Measurements from ENCODE around the gene OMG.
"Not testable (repeated sequence)": the region's sequence is repeated elsewhere in the genome, so short reads cannot be mapped to it uniquely, and the experiment has no call there.

Gene OMG, protein sequence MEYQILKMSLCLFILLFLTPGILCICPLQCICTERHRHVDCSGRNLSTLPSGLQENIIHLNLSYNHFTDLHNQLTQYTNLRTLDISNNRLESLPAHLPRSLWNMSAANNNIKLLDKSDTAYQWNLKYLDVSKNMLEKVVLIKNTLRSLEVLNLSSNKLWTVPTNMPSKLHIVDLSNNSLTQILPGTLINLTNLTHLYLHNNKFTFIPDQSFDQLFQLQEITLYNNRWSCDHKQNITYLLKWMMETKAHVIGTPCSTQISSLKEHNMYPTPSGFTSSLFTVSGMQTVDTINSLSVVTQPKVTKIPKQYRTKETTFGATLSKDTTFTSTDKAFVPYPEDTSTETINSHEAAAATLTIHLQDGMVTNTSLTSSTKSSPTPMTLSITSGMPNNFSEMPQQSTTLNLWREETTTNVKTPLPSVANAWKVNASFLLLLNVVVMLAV

DNA sequence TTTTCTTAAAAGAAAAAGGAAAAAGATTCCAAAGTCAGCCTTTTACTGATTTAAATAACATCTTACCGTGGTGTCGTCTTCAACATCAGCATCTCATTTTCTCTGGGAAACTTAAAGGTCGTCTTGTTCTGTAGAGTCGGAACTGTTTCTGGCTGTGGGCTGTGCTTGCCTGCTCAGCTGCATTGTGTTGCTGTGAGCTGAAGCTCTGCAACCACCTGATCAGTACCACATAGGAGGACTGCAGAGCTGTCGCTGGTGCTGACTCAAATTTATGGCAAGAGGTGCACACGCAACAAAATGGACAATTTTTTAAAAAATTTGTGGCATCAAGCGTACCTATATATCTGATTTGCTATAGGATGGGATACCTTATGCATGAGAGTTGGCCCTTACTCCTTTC, at the start of gene OMG:
Gene OMG (minus strand): TSS at position 150 of the 400 bp plus-strand sequence. CDS start 908 bp downstream, outside the sequence.
- H3K36me3 Mint-ChIP-seq: peaks cover 1% of the 10 kb centered on the region
- peaks cover 38% of the 10 kb centered on the region for H3K4me1 Mint-ChIP-seq
- no peak within 1 kb of the TSS for H3K4me3 Mint-ChIP-seq
- no peak within 1 kb of the TSS for H3K27ac Mint-ChIP-seq
- no peaks in the 10 kb centered on the region for H3K27me3 Mint-ChIP-seq
- no peaks in the 10 kb centered on the region for H3K9me3 Mint-ChIP-seq

DNA sequence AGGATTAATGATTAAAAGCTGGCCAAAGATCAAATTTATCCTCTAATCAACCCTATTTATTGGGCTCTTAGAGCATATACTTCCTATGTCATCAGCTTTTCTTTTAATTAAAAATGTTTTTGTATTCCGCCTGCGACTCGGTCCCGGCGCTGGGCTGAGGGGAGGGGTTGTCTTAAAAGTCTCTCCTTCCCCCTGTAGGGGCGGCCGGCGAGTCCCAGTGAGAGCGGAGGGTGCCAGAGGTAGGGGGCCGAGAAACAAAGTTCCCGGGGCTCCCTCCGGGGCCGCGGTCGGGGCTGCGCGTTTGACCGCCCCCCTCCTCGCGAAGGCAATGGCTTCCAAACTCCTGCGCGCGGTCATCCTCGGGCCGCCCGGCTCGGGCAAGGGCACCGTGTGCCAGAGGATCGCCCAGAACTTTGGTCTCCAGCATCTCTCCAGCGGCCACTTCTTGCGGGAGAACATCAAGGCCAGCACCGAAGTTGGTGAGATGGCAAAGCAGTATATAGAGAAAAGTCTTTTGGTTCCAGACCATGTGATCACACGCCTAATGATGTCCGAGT, 48.2 kb upstream of the OMG start:
- H3K4me3 Mint-ChIP-seq, H3K9me3 Mint-ChIP-seq, H3K27ac Mint-ChIP-seq, H3K4me1 Mint-ChIP-seq, H3K27me3 Mint-ChIP-seq, H3K36me3 Mint-ChIP-seq: not testable (repeated sequence)

DNA sequence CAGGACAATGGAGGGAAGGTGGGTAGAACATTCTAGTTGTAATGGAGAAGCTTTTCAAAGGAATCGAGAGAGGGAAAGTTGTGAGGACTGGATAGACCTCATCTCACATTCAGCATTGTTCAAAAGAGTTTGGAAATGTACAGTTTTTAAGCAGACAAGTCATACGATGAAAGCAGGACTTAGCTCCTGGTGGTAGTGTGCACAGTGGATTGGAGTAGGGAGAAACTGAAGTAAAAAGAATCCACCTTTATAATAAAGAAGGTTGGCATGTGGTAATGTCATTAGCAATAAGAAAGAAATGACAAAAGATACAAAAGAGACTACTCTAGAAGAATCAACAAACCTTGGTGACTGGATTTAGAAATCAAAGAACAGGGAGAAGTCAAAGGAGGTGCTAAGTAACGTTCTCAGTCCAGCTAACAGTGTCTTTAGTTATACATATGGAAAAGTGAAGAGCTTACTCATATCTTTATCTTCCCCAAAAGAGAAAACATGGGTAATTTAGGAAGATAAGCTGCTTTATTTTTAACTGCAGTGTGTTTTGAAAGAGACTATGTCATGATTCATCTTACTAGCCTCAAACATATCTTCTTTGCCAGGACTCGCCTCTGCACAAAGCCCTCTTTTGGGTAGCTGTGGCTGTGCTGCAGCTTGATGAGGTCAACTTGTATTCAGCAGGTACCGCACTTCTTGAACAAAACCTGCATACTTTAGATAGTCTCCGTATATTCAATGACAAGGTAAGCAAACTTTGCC, 43.0 kb upstream of the OMG start:
- Mint-ChIP-seq H3K4me3 (no peak overlapping the region), H3K27me3 (no peaks in the 10 kb centered on the region), H3K36me3 (peaks cover 11% of the 10 kb centered on the region), H3K9me3 (no peaks in the 10 kb centered on the region), H3K27ac (peak overlapping the region; percentile 49), H3K4me1 (no peaks in the 10 kb centered on the region)

DNA sequence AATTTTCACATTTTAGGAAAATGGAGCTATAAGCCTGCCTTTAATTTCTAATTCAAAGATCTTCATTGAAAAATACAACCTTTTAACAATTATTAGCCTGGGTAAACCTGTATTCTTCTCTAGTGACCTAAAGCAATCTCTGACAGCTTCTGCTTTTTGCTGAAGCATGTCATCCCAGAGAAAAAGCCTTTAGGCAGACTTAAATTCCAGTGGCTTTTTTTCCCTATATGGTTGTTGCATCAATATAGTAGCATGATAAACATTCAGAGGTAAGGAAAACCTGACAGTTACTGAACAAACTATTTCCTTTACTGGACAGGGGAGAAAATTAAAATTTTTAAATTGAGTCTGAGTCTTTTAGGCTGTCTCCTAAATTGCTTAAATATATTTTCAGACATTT, 32.2 kb upstream of the OMG start:
- Mint-ChIP-seq H3K27me3 (no peaks in the 10 kb centered on the region), H3K4me3 (no peak overlapping the region), H3K27ac (no peak overlapping the region), H3K36me3 (peaks cover 12% of the 10 kb centered on the region), H3K4me1 (peaks cover 24% of the 10 kb centered on the region), H3K9me3 (no peaks in the 10 kb centered on the region)

DNA sequence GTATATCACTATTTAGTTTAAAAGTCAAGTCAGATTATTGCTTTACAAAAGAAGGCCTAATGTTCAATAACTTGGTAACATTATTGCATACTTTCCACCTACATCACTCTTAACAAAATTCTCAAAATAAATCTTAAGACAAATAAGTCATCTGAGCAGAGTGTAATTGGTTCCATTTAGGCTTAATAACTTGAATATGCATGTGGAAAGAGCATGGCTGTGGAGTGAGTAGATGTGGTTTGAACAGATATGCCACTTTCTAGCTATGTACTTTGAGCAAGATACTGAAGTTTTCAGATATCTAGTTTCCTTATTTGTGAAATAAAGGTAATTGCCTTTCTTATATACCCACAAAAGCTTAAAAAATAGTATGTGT, 31.1 kb upstream of the OMG start:
- Mint-ChIP-seq H3K27ac (peak overlapping the region; percentile 62), H3K9me3 (no peaks in the 10 kb centered on the region), H3K27me3 (no peaks in the 10 kb centered on the region), H3K36me3 (peaks cover 12% of the 10 kb centered on the region), H3K4me1 (peaks cover 30% of the 10 kb centered on the region), H3K4me3 (no peak overlapping the region)

DNA sequence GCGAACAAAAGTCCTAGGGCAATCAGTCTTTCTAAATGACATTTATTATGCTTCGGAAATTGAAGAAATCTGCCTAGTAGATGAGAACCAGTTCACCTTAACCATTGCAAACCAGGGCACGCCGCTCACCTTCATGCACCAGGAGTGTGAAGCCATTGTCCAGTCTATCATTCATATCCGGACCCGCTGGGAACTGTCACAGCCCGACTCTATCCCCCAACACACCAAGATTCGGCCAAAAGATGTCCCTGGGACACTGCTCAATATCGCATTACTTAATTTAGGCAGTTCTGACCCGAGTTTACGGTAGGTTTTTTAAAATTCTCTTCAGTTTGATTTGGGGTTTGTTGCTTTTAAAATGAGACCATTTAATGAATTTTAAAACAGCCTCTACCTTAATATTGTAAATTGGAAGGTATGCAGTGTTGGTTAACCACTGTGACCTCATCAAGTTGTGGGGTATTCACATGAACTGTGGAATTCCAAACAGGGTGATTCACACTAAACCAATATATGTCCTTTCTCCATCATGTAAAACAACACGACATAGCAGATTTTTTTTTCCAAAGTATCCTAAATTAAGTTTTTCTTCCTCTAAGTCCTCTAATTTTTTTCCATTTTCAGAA, 30.6 kb upstream of the OMG start:
- H3K27ac Mint-ChIP-seq: peak overlapping the region; percentile 62
- H3K27me3 Mint-ChIP-seq: no peaks in the 10 kb centered on the region
- H3K4me1 Mint-ChIP-seq: peaks cover 33% of the 10 kb centered on the region
- no peak overlapping the region for H3K4me3 Mint-ChIP-seq
- no peaks in the 10 kb centered on the region for H3K9me3 Mint-ChIP-seq
- peaks cover 12% of the 10 kb centered on the region for H3K36me3 Mint-ChIP-seq

DNA sequence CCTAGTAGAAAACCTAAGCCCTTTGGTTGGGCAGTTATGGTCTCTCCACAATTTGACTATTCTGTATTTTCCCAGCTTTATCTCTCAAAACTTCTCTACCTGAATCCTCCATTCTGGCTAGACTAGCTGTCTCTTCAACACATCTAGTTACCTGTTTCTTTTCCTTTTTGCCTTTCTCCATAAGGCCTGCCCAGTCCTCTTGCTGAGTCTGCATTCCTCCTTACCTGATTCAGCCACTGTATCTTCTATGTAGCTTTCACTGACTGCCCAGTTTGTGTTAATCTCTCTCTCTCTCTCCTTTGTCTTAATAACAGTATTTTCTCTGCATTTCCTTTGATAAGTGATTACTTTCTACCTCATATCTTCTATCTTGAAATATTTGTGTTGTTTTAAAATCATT, 26.5 kb upstream of the OMG start:
- H3K4me3 Mint-ChIP-seq: no peak overlapping the region
- H3K36me3 Mint-ChIP-seq: peaks cover 9% of the 10 kb centered on the region
- no peaks in the 10 kb centered on the region for H3K27me3 Mint-ChIP-seq

DNA sequence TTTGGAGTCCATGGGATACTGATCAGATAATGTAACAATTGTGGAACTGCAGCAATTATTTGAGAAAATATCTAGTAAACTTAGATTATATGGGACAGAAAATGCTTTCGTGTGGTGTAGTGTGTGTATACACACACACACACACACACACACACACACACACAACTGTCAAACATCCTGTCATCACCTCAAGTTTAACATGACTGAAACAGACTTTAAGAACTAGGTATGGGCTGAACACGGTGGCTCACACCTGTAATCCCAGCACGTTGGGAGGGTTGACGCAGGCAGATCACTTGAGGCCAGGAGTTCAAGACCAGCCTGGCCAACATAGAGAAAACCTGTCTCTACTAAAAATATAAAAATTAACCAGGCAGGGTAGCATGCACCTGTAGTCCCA, 24.9 kb upstream of the OMG start:
- Mint-ChIP-seq H3K27me3 (no peaks in the 10 kb centered on the region), H3K36me3 (peaks cover 14% of the 10 kb centered on the region), H3K4me1 (peaks cover 36% of the 10 kb centered on the region), H3K4me3 (peak overlapping the region; percentile 92), H3K9me3 (no peaks in the 10 kb centered on the region), H3K27ac (peak overlapping the region; percentile 99)

More for the DNA sequence above, 26.5 kb upstream of the OMG start:
- Mint-ChIP-seq H3K4me1 (peaks cover 35% of the 10 kb centered on the region), H3K27ac (no peak overlapping the region), H3K9me3 (no peaks in the 10 kb centered on the region)

DNA sequence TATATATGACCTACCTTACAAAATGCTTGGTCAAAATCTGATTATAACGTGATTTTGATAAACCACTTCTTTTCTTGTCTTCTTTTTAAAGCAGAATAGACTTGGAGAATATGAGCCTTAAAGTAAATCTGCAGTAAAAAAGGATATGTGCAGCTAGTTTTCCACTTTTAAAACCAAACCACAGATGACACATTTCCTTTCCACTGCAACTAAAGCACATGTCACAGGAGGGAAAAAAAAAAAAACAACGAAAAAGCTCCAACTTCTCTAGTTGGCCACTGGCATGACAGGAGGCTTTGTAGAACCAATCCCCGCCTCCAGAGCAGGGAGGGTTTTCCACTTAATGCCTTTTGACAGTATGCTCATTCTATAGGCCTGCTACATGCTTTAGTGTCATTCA, 24.4 kb upstream of the OMG start, which contains the start of gene EVI2A:
Gene EVI2A (minus strand): TSS at position 142 of the 400 bp plus-strand sequence. CDS start 2,609 bp downstream, outside the sequence.
- H3K9me3 Mint-ChIP-seq: no peaks in the 10 kb centered on the region
- no peaks in the 10 kb centered on the region for H3K27me3 Mint-ChIP-seq
- peak within 1 kb of the TSS; percentile 99 for H3K27ac Mint-ChIP-seq
- H3K36me3 Mint-ChIP-seq: peaks cover 11% of the 10 kb centered on the region
- H3K4me3 Mint-ChIP-seq: peak within 1 kb of the TSS; percentile 92
- H3K4me1 Mint-ChIP-seq: peaks cover 41% of the 10 kb centered on the region

DNA sequence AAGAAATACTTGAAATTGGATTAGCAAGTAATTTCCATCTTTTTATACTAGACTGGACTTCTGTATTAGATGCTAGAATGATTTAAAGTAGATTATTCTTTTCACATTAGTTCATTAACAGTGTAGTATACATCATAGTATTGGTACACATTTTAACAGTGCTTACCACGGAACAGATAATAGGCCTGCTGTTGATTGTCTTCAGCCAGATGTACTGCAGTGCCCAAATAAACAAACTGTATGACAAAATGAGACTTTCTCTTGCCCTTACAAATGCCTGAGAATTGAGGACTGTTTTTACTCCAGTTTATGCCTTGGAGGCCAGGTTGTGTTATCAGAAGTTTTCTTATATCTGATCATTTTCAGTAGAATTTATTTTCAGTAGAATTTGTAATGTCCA, 23.8 kb upstream of the OMG start:
- H3K27me3 Mint-ChIP-seq: no peaks in the 10 kb centered on the region
- peak overlapping the region; percentile 99 for H3K27ac Mint-ChIP-seq
- H3K4me1 Mint-ChIP-seq: peaks cover 48% of the 10 kb centered on the region
- peaks cover 12% of the 10 kb centered on the region for H3K36me3 Mint-ChIP-seq
- peak overlapping the region; percentile 92 for H3K4me3 Mint-ChIP-seq
- H3K9me3 Mint-ChIP-seq: no peaks in the 10 kb centered on the region

DNA sequence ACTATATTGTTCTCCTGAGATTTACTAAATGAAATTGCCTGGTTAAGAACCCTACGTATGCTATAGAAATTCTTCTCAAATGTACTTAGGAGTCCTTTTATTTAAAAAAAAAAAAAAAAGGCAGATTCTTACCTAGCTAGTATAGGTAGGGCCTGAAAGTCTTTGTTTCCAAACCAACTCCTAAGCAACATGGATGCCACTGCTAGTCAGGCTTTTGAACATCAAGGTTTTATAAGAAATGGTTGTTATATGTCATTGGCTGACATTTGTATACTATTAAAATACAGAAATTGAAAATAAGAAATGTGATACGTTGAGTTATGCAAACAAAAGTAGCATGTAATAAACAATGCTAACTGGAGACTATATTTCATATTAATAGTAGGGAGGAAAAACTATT, 23.2 kb upstream of the OMG start:
- Mint-ChIP-seq H3K9me3 (no peaks in the 10 kb centered on the region), H3K27me3 (no peaks in the 10 kb centered on the region), H3K27ac (peak overlapping the region; percentile 99), H3K4me3 (peak overlapping the region; percentile 92), H3K4me1 (peaks cover 52% of the 10 kb centered on the region), H3K36me3 (peaks cover 12% of the 10 kb centered on the region)

DNA sequence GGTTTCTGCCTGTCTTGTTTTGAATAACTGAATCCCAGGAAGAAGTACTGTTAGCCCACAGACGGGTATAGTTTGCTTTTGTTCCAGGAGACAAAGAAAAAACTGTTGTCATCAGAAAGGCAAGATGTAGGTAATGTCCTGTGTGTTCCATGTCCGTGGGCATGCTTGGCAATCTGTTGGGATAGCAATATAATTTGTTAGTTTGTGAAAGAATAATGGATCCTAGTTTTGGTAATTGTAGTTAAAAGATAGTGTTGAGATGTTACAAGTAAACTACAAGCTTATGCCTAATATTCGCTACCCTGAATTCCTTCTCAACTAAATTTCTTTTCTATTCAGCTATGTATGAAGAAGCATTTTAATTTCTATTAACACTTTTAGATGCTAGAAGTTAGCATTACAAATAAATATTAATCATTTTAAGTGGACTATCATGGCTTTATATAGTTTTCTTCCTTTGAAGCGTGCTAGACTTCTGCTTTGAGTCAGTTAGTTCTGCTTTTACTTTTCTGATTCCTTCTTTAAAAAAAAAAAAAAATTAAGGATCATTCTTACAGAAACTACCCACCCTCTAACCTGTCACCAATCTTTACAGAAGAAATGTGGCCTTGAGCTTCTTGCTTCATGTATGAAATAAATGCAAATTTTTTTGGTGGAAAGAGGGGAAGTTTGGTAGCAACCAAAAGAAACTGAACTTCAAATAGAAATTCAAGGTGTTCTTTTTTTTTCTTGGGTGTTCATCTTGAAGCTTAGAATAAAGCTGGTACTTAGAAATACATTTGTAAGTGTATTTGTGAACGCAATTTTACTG, 22.0 kb upstream of the OMG start:
- peaks cover 12% of the 10 kb centered on the region for H3K36me3 Mint-ChIP-seq
- peaks cover 61% of the 10 kb centered on the region for H3K4me1 Mint-ChIP-seq
- H3K27me3 Mint-ChIP-seq: no peaks in the 10 kb centered on the region
- no peaks in the 10 kb centered on the region for H3K9me3 Mint-ChIP-seq
- H3K4me3 Mint-ChIP-seq: peak overlapping the region; percentile 90
- peak overlapping the region; percentile 99 for H3K27ac Mint-ChIP-seq

DNA sequence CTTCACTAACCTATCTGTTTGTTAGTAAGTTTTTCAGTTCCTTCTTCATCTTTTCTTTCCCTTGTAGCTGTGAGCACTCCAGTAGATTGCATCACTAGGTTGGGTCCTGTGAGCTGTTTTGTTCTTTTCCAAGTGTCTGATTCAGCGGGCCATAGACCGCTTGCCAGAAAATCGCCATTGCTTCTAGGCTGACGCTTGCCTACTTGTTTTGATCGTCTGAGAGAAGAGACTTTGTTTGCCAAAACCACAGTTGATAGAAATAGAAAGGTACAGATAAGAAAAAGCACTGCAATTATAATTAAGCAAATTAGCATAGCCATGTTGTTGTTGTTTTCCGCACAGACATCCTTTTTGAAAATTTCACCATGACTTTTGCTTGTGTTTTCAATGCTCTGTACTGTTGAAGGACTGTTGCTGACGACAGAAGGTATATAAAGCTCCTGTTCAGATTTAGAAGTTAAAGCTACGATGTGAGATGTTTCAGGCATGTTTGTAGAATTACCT, 21.3 kb upstream of the OMG start:
- Mint-ChIP-seq H3K36me3 (peaks cover 12% of the 10 kb centered on the region), H3K27me3 (no peaks in the 10 kb centered on the region), H3K9me3 (no peaks in the 10 kb centered on the region), H3K27ac (peak overlapping the region; percentile 99), H3K4me1 (peaks cover 56% of the 10 kb centered on the region), H3K4me3 (peak overlapping the region; percentile 90)

DNA sequence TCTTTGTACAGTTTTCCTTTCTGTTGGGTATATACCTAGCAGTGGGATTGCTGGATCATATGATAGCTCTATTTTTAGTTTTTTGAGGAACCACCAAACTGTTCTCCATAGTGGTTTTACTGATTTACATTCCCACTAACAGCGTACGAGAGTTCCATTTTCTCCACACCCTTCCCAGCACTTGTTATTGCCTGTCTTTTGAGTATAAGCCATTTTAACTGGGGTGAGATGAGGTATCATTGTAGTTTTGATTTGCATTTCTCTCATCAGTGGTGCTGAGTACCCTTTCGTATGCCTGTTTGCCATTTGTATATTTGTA, 17.7 kb upstream of the OMG start:
- Mint-ChIP-seq H3K27me3 (no peaks in the 10 kb centered on the region), H3K36me3 (peaks cover 12% of the 10 kb centered on the region), H3K4me1 (peaks cover 60% of the 10 kb centered on the region), H3K27ac (peak overlapping the region; percentile 91), H3K9me3 (no peaks in the 10 kb centered on the region), H3K4me3 (peak overlapping the region; percentile 87)
